ENCODE data around the gene TMEM150C.

Gene TMEM150C

GRCh38 chr4:82517043-82517442, 44.7 kb downstream of the TMEM150C start:
- TF ChIP-seq, protein P1, sequence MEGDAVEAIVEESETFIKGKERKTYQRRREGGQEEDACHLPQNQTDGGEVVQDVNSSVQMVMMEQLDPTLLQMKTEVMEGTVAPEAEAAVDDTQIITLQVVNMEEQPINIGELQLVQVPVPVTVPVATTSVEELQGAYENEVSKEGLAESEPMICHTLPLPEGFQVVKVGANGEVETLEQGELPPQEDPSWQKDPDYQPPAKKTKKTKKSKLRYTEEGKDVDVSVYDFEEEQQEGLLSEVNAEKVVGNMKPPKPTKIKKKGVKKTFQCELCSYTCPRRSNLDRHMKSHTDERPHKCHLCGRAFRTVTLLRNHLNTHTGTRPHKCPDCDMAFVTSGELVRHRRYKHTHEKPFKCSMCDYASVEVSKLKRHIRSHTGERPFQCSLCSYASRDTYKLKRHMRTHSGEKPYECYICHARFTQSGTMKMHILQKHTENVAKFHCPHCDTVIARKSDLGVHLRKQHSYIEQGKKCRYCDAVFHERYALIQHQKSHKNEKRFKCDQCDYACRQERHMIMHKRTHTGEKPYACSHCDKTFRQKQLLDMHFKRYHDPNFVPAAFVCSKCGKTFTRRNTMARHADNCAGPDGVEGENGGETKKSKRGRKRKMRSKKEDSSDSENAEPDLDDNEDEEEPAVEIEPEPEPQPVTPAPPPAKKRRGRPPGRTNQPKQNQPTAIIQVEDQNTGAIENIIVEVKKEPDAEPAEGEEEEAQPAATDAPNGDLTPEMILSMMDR (IDR thresholded peaks at IDR 0.05; ENCODE audit: low read depth, low read length) = no peak
- DNase-seq (ENCODE audit: extremely low read depth, low read depth) = no peak

DNA sequence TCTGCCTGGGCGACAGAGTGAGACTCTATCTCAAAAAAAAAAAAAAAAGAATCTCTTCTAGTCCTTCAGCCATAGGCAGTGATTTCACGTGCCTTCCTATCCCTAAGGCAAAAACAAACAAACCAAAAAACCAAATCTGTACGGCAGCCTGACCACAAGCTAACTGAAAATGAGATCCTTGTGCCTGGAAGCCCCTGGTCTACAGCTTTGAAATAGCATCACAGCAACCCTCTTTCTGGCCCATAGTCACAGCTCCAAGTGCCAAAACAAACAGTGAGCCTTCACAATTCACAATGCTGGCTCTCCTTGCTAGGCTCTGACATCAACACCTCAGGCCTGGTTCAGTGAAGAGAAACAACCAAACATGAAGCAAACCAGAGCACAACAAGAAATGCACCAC, 46.1 kb downstream of the TMEM150C start:
- DNase-seq (ENCODE audit: extremely low read depth, low read depth) = peak; percentile 69

DNA sequence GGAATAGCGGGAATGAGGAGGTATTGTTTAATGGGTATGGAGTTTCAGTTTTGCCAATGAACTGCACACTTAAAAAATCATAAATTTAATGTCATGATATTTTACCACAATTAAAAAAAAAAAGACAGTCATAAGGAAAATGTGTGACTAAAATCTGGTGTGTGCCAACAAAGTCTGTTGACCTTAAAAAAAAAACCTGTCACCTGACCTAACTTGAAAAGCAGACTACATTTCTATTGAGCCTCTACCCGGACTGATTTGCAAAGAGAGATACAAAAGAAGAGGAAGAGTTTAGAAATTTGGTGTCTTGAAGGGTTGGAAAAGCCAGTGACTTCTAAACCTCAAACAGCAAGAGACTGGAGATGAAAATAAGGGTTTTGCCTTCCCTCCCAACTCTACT, 48.4 kb downstream of the TMEM150C start:
- TF ChIP-seq, protein P1 (IDR thresholded peaks at IDR 0.05; ENCODE audit: low read depth, low read length) = no peak
- DNase-seq (ENCODE audit: extremely low read depth, low read depth) = no peak

More for the DNA sequence above, 46.1 kb downstream of the TMEM150C start:
- TF ChIP-seq, protein P1 (IDR thresholded peaks at IDR 0.05; ENCODE audit: low read depth, low read length) = no peak

DNA sequence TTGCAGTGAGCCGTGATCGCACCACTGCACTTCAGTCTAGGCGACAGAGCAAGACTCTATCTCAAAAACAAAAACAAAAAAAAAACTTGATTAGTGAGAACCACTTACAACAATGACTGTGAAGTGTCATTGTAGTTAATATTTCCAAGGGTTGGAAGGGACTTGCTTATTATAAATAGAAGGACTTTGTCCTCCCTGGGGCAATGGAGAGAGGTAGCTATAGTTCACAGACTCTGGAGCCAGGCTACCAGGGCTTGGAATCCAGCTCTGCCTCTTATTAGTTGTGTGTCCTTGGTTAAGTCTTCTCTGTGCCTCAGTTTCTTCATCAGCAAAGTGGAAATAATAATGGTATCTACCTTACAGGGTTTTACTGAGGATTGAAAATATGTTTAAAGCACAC, 51.6 kb downstream of the TMEM150C start:
- DNase-seq (ENCODE audit: extremely low read depth, low read depth) = no peak
- TF ChIP-seq, protein P1 (IDR thresholded peaks at IDR 0.05; ENCODE audit: low read depth, low read length) = no peak

GRCh38 chr4:82508806-82509428, 52.9 kb downstream of the TMEM150C start:
- DNase-seq (ENCODE audit: extremely low read depth, low read depth) = no peak

GRCh38 chr4:82508011-82508410, 53.8 kb downstream of the TMEM150C start:
- no peak for DNase-seq (ENCODE audit: extremely low read depth, low read depth)
- TF ChIP-seq, protein P1 (IDR thresholded peaks at IDR 0.05; ENCODE audit: low read depth, low read length) = no peak

More at GRCh38 chr4:82508806-82509428, 52.9 kb downstream of the TMEM150C start:
- TF ChIP-seq, protein P1 (IDR thresholded peaks at IDR 0.05; ENCODE audit: low read depth, low read length) = no peak

GRCh38 chr4:82501154-82501442, 60.7 kb downstream of the TMEM150C start:
- TF ChIP-seq, protein P1 (IDR thresholded peaks at IDR 0.05; ENCODE audit: low read depth, low read length) = no peak
- DNase-seq (ENCODE audit: extremely low read depth, low read depth) = no peak

Data from AG09319 (cell line).